Keratinocyte (primary cell): ENCODE measurements around the gene ZSCAN18. TPM values are rescaled to one million over a fixed set of nuclear protein-coding genes. Genes with fewer than 3 reads are reported as not detected.

Source experiments
- DNase-seq: peaks from one replicate; pipeline ENCODE4 v3.0.0-alpha.2; 2011; ENCODE audit warnings: low read depth, missing footprints, low spot score
- FAIRE-seq: peaks from 2 replicates; lab custom pipeline; 2011; peaks lifted over from hg19 to GRCh38; lab: Jason Lieb, UNC
- H2AFZ ChIP-seq: 2 replicates; pipeline ENCODE4 v1.6.0; 2012; ENCODE audit warnings: low read length, control low read depth, inconsistent platforms; ENCODE audit not compliant: control insufficient read depth
- H3K27ac ChIP-seq: 2 replicates; pipeline ENCODE4 v1.5.1; 2011; ENCODE audit warnings: low read length; ENCODE audit not compliant: control insufficient read depth, insufficient read depth
- H3K27me3 ChIP-seq: 3 replicates; pipeline ENCODE4 v1.6.0; 2011; ENCODE audit warnings: low read length; ENCODE audit not compliant: control insufficient read depth, insufficient read depth; ENCODE audit errors: extremely low read depth
- H3K36me3 ChIP-seq, 2 experiments: 2 replicates in 1 of 2; 3 replicates in 1 of 2; pipeline ENCODE4 v1.5.1; 2011; ENCODE audit warnings: low read length in 2 of 2, mild to moderate bottlenecking in 1 of 2; ENCODE audit not compliant: control insufficient read depth in 2 of 2, insufficient read depth in 2 of 2; ENCODE audit errors: extremely low read depth in 1 of 2
- H3K4me1 ChIP-seq: 3 replicates; pipeline ENCODE4 v1.5.1; 2011; ENCODE audit warnings: low read length; ENCODE audit not compliant: control insufficient read depth, insufficient read depth; ENCODE audit errors: extremely low read depth
- H3K4me2 ChIP-seq: 3 replicates; pipeline ENCODE4 v1.6.0; 2011; ENCODE audit warnings: low read depth, low read length; ENCODE audit not compliant: control insufficient read depth, insufficient read depth; ENCODE audit errors: extremely low read depth
- H3K4me3 ChIP-seq, 3 experiments: fragments of 200-600 bp in 1 of 3; sonication (generic) in 1 of 3; 2 replicates in 2 of 3; 3 replicates in 1 of 3; pipeline ENCODE4 v1.5.1; 2011 to 2016; ENCODE audit warnings: low read length in 3 of 3, mild to moderate bottlenecking in 3 of 3, control low read depth in 2 of 3, inconsistent platforms in 1 of 3, low read depth in 1 of 3, mixed read lengths in 1 of 3, mixed run types in 1 of 3, moderate library complexity in 1 of 3; ENCODE audit not compliant: control insufficient read depth in 2 of 3, insufficient read depth in 2 of 3; ENCODE audit errors: extremely low read depth in 1 of 3
- H3K79me2 ChIP-seq: 2 replicates; pipeline ENCODE4 v1.6.0; 2012; ENCODE audit warnings: low read length; ENCODE audit not compliant: control insufficient read depth, insufficient read depth
- H3K9ac ChIP-seq: 3 replicates; pipeline ENCODE4 v1.6.0; 2011; ENCODE audit warnings: low read length; ENCODE audit not compliant: control insufficient read depth, insufficient read depth; ENCODE audit errors: extremely low read depth
- H3K9me1 ChIP-seq: 3 replicates; pipeline ENCODE4 v1.6.0; 2011; ENCODE audit warnings: low read length; ENCODE audit not compliant: control insufficient read depth, insufficient read depth; ENCODE audit errors: extremely low read depth
- H3K9me3 ChIP-seq: 2 replicates; pipeline ENCODE4 v1.5.1; 2012; ENCODE audit warnings: low read depth, low read length; ENCODE audit not compliant: control insufficient read depth
- H4K20me1 ChIP-seq: 3 replicates; pipeline ENCODE4 v1.6.0; 2011; ENCODE audit warnings: low read length; ENCODE audit not compliant: control insufficient read depth, insufficient read depth; ENCODE audit errors: extremely low read depth
- EZH2 ChIP-seq: IDR thresholded peaks from one replicate; pipeline ENCODE4 v1.6.1; 2012; ENCODE audit warnings: inconsistent platforms, mild to moderate bottlenecking, low read length, moderate library complexity
- dilution Hi-C: fragments of 300-500 bp; cut with MboI; formaldehyde crosslinking; loops from one replicate; pipeline ENCODE4 v1.7.0; 2020; ENCODE audit warnings: low sequenced_read_pairs; ENCODE audit not compliant: extremely low pct_ligation_motif_present
- polyA plus RNA-seq, 5 experiments: library from polyadenylated mRNA; depleted of rRNA in 3 of 5; stranded (reverse) in 3 of 5; stranded (forward) in 1 of 5; unstranded in 1 of 5; fragments of >200 nt; gene quantifications; 1 replicate in 1 of 5; 2 replicates in 3 of 5; 3 replicates in 1 of 5; pipeline versions ENCODE4 v1.2.1 to v1.2.3, GENCODE V29; 2011 to 2012; ENCODE audit warnings: missing spikeins in 2 of 5, low read depth in 1 of 5, low replicate concordance in 1 of 5
- TF ChIP-seq, protein P1 (sequence below), 3 experiments: IDR thresholded peaks in 1 of 3; conservative IDR thresholded peaks in 1 of 3; optimal IDR thresholded peaks in 1 of 3; 2 replicates in 2 of 3; 3 replicates in 1 of 3; pipeline versions ENCODE3 to v1.5.1; 2011; ENCODE audit warnings: low read length in 3 of 3, mild to moderate bottlenecking in 3 of 3, moderate library complexity in 2 of 3, control low read depth in 1 of 3, inconsistent platforms in 1 of 3; ENCODE audit not compliant: insufficient read depth in 2 of 3; ENCODE audit errors: extremely low read depth in 1 of 3

Gene ZSCAN18
- polyA plus RNA-seq, 1 donor (not counting 4 experiments of a cell fraction or from before 2014, with no cell fraction given) = 16.1 TPM

DNA sequence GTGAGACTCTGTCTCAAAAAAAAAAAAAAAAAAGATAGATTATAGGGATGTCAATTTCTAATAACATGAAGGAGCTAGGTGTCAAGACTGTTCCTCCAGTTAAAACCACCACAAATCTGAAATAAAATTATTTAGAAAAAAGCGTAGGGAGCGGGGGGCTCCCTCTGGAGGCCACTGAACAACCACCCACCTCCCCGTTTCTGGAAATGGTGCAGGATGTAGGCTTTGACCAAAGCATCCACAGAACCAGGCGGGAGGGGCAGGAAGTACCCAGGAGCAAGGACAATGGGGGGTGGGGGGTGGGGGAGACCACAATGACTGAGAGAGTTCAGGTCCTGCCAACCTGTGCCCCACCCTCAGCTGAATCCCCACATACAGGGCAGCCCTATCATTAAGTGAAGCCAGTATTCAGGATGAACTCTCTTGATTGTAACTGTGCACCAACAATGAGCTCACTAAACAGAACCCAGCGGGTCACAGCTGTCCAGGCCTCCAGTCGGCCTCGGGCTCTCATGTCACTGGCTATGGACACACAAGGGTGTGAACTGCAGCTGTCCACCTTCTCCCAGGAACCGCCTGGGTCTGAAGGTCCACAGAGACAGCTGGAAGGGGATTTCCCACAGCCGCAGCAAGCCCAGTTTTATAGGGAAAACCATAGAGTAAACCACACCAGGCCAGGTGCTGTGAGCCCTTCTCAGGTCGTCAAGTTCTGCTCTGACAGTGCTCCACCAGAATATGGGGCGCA lies 6.6 kb downstream of the ZSCAN18 start:
- H3K79me2 ChIP-seq = no peaks in the 10 kb centered on the region
- H3K9ac ChIP-seq = no peak overlapping the region
- no peak overlapping the region for H3K4me2 ChIP-seq
- H3K36me3 ChIP-seq = peaks cover 0 to 8% of the 10 kb centered on the region in 2 experiments
- no peak overlapping the region for H3K4me3 ChIP-seq
- dilution Hi-C loops = no loop called here
- no peaks in the 10 kb centered on the region for H4K20me1 ChIP-seq
- peaks cover 18% of the 10 kb centered on the region for H3K9me3 ChIP-seq
- no peak overlapping the region for H3K27ac ChIP-seq
- H2AFZ ChIP-seq = no peak overlapping the region
- TF ChIP-seq, protein P1, sequence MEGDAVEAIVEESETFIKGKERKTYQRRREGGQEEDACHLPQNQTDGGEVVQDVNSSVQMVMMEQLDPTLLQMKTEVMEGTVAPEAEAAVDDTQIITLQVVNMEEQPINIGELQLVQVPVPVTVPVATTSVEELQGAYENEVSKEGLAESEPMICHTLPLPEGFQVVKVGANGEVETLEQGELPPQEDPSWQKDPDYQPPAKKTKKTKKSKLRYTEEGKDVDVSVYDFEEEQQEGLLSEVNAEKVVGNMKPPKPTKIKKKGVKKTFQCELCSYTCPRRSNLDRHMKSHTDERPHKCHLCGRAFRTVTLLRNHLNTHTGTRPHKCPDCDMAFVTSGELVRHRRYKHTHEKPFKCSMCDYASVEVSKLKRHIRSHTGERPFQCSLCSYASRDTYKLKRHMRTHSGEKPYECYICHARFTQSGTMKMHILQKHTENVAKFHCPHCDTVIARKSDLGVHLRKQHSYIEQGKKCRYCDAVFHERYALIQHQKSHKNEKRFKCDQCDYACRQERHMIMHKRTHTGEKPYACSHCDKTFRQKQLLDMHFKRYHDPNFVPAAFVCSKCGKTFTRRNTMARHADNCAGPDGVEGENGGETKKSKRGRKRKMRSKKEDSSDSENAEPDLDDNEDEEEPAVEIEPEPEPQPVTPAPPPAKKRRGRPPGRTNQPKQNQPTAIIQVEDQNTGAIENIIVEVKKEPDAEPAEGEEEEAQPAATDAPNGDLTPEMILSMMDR (optimal IDR thresholded peaks at IDR 0.05 in 1 of 3, IDR thresholded peaks at IDR 0.05 in 1 of 3, conservative IDR thresholded peaks at IDR 0.05 in 1 of 3; ENCODE audit: extremely low read depth in 1 of 3, insufficient read depth in 2 of 3, low read length in 3 of 3) = no peak
- TF ChIP-seq EZH2 = no peak
- no peak for FAIRE-seq
- DNase-seq = no peak
- H3K9me1 ChIP-seq = no peaks in the 10 kb centered on the region
- H3K27me3 ChIP-seq = no peaks in the 10 kb centered on the region
- no peaks in the 10 kb centered on the region for H3K4me1 ChIP-seq

DNA sequence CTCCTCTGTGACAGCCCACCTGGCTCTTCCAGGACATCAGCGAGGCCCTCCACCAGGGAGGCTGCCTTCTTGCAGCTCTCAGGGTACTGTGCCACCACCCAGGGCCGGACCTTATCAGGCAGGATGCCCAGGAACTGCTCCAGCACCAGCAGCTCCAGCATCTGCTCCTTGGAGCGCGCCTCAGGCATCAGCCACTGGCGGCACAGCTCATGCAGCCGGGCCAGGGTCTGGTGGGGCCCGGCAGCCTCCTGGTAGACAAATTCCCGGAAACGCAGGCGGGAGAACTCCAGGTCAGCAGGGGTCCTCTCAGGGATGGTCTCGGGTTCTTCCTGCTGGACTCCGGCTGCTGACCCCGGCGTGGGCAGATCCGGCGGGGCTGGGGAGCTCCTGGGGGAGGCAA lies 8.2 kb downstream of the ZSCAN18 start:
- Histone ChIP-seq H3K9me1 (no peaks in the 10 kb centered on the region), H2AFZ (no peak overlapping the region), H3K4me2 (no peak overlapping the region), H3K27me3 (no peaks in the 10 kb centered on the region), H3K36me3 (peaks cover 0 to 9% of the 10 kb centered on the region in 2 experiments), H3K27ac (no peak overlapping the region), H3K79me2 (no peaks in the 10 kb centered on the region), H3K9me3 (peaks cover 21% of the 10 kb centered on the region), H4K20me1 (no peaks in the 10 kb centered on the region), H3K9ac (no peak overlapping the region), H3K4me1 (no peaks in the 10 kb centered on the region), H3K4me3 (no peak overlapping the region)
- FAIRE-seq (no peak), DNase-seq (no peak)
- TF ChIP-seq, protein P1 (optimal IDR thresholded peaks at IDR 0.05 in 1 of 3, IDR thresholded peaks at IDR 0.05 in 1 of 3, conservative IDR thresholded peaks at IDR 0.05 in 1 of 3; ENCODE audit: extremely low read depth in 1 of 3, insufficient read depth in 2 of 3, low read length in 3 of 3) = no peak
- no peak for TF ChIP-seq EZH2
- dilution Hi-C loops = no loop called here
